Endodermal cell (in vitro differentiated cells): ENCODE data around the gene UBASH3B. TPM values are rescaled to one million over a fixed set of nuclear protein-coding genes. Genes with fewer than 3 reads are reported as not detected.

Experiments
- DNase-seq: peaks from one replicate; pipeline ENCODE4 v3.0.0-alpha.2; 2017
- H3K27ac ChIP-seq: 2 replicates; pipeline ENCODE4 v1.5.1; 2013; ENCODE audit warnings: mild to moderate bottlenecking, low read depth, low read length, moderate library complexity
- H3K27me3 ChIP-seq: 2 replicates; pipeline ENCODE4 v1.6.1; 2013; ENCODE audit warnings: mild to moderate bottlenecking, low read length, moderate library complexity; ENCODE audit not compliant: insufficient read depth, control insufficient read depth, poor library complexity, severe bottlenecking
- H3K36me3 ChIP-seq: 2 replicates; pipeline ENCODE4 v1.7.0; 2013; ENCODE audit warnings: mild to moderate bottlenecking, low read length, moderate library complexity; ENCODE audit not compliant: control insufficient read depth, insufficient read depth
- H3K4me1 ChIP-seq: one replicate; pipeline ENCODE4 v1.7.0; 2013; ENCODE audit warnings: low read length; ENCODE audit not compliant: control insufficient read depth, insufficient read depth
- H3K4me3 ChIP-seq: 2 replicates; pipeline ENCODE4 v1.5.1; 2013; ENCODE audit warnings: mild to moderate bottlenecking, low read length, moderate library complexity
- H3K9ac ChIP-seq: 2 replicates; pipeline ENCODE4 v1.6.1; 2013; ENCODE audit warnings: mild to moderate bottlenecking, low read length, moderate library complexity; ENCODE audit not compliant: poor library complexity, severe bottlenecking; ENCODE audit errors: extremely low read depth
- H3K9me3 ChIP-seq: 2 replicates; pipeline ENCODE4 v1.6.1; 2013; ENCODE audit warnings: mild to moderate bottlenecking, low read length, moderate library complexity; ENCODE audit not compliant: control insufficient read depth
- H3K27ac Mint-ChIP-seq: 2 replicates; pipeline ENCODE4 v1.8.0; 2020; ENCODE audit warnings: mixed read lengths
- H3K27me3 Mint-ChIP-seq: 2 replicates; pipeline ENCODE4 v1.8.0; 2021; ENCODE audit warnings: mild to moderate bottlenecking, mixed read lengths; ENCODE audit not compliant: insufficient read depth
- H3K36me3 Mint-ChIP-seq: 2 replicates; pipeline ENCODE4 v1.8.0; 2020; ENCODE audit warnings: low read depth, mixed read lengths
- H3K4me1 Mint-ChIP-seq: 2 replicates; pipeline ENCODE4 v1.8.0; 2020; ENCODE audit warnings: mixed read lengths
- H3K4me3 Mint-ChIP-seq: 2 replicates; pipeline ENCODE4 v1.8.0; 2020; ENCODE audit warnings: mild to moderate bottlenecking, moderate library complexity, mixed read lengths
- H3K9me3 Mint-ChIP-seq: 2 replicates; pipeline ENCODE4 v1.8.0; 2020; ENCODE audit warnings: mild to moderate bottlenecking, mixed read lengths
- WGBS, 2 experiments: methylation state at CpG; one replicate each; pipeline versions ENCODE4 v1.1.5 to v1.1.7; 2013; ENCODE audit warnings: missing lambda C conversion rate in 2 of 2, mixed read lengths in 1 of 2; ENCODE audit not compliant: insufficient coverage in 1 of 2, insufficient read length in 1 of 2; 5-methylcytosine and 5-hydroxymethylcytosine counted together
- total RNA-seq, 2 donors: library from RNA; stranded (reverse); fragmentation: NEBNext Ultra II Directional in 1 of 2; extraction: Animal tissue kit (Norgen Biotek cat#: 25700) in 1 of 2; gene quantifications; 2 replicates in 1 of 2; 3 replicates in 1 of 2; pipeline ENCODE4 v1.2.1, GENCODE V29; 2021
- TF ChIP-seq, protein P1 (sequence below): fragments of 200-600 bp; sonication (generic); conservative IDR thresholded peaks from 2 replicates; pipeline ENCODE4 v1.5.0; 2021; ENCODE audit warnings: antibody characterized with exemption, mild to moderate bottlenecking

UBASH3B gene
- total RNA-seq, 2 donors from 2014 or later, result 6.0 to 9.0 TPM

DNA sequence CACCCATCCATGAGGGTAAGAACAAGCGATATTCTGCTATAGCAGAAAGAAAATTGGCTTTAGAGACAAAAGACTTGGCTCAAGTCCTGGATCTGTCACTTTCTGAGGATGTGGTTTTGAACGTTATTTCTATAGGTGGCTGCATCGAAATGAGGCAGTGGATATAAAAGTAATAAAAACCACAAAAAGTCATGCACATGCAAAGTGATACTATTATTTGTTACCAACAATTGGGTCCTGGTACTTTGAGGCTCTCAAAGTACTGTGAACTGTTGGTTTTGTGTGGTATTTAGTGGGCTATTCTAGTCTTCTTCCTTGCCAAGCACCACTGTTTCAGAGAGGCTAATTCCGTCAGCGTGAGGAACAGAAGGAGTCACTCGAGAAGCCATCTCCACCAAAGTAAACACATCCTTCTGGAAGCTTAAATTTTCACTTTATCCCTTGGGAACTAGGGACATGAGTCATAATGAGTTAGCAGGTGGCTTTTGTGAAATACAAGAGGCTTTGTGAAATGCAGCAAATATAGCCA is 13.1 kb downstream of the UBASH3B start:
- 89 to 96% methylated on average over 1 to 6 of the region's 6 CpGs for WGBS, 2 experiments
- Histone ChIP-seq H3K9ac (no peak overlapping the region), H3K36me3 (peaks cover 6% of the 10 kb centered on the region), H3K9me3 (peaks cover 14% of the 10 kb centered on the region), H3K27me3 (peaks cover 42% of the 10 kb centered on the region), H3K27ac (no peak overlapping the region), H3K4me3 (no peak overlapping the region), H3K4me1 (no peaks in the 10 kb centered on the region)
- Mint-ChIP-seq H3K4me1 (peaks cover 2% of the 10 kb centered on the region), H3K27me3 (peaks cover 39% of the 10 kb centered on the region), H3K9me3 (peaks cover 6% of the 10 kb centered on the region), H3K4me3 (no peak overlapping the region), H3K27ac (no peak overlapping the region), H3K36me3 (peaks cover 4% of the 10 kb centered on the region)
- DNase-seq, result no peak
- TF ChIP-seq, protein P1, sequence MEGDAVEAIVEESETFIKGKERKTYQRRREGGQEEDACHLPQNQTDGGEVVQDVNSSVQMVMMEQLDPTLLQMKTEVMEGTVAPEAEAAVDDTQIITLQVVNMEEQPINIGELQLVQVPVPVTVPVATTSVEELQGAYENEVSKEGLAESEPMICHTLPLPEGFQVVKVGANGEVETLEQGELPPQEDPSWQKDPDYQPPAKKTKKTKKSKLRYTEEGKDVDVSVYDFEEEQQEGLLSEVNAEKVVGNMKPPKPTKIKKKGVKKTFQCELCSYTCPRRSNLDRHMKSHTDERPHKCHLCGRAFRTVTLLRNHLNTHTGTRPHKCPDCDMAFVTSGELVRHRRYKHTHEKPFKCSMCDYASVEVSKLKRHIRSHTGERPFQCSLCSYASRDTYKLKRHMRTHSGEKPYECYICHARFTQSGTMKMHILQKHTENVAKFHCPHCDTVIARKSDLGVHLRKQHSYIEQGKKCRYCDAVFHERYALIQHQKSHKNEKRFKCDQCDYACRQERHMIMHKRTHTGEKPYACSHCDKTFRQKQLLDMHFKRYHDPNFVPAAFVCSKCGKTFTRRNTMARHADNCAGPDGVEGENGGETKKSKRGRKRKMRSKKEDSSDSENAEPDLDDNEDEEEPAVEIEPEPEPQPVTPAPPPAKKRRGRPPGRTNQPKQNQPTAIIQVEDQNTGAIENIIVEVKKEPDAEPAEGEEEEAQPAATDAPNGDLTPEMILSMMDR, result no peak

DNA sequence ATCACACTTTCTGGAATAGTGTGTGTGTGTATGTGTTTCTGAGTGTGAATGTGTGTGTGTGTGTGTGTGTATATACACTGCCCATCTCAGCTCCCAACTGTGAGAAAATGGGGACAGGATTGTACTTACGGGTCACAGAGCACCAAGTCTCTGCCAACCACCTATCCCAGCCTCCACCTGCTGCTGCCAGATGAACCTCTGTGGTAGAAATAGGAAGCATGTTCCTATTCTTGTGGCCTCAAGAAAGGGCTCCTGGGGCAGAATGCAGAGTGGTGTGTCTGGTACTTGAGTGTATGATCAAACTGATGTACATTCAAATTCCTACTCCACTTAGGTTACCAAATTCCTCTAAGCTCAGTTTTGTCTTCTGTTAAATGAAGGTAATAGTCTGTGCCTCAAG is 14.6 kb downstream of the UBASH3B start:
- Histone ChIP-seq H3K36me3 (peaks cover 6% of the 10 kb centered on the region), H3K27ac (no peak overlapping the region), H3K27me3 (peaks cover 28% of the 10 kb centered on the region), H3K9ac (no peak overlapping the region), H3K4me3 (no peak overlapping the region), H3K4me1 (no peaks in the 10 kb centered on the region), H3K9me3 (peaks cover 14% of the 10 kb centered on the region)
- 100% methylated on average over 1 of the region's 1 CpG; no CpG with 5 or more reads in 1 of the 2 experiments for WGBS, 2 experiments
- Mint-ChIP-seq H3K27me3 (peaks cover 28% of the 10 kb centered on the region), H3K4me3 (no peak overlapping the region), H3K27ac (no peak overlapping the region), H3K9me3 (peaks cover 6% of the 10 kb centered on the region), H3K4me1 (peaks cover 2% of the 10 kb centered on the region), H3K36me3 (peaks cover 4% of the 10 kb centered on the region)
- TF ChIP-seq, protein P1, result no peak
- DNase-seq, result no peak

DNA sequence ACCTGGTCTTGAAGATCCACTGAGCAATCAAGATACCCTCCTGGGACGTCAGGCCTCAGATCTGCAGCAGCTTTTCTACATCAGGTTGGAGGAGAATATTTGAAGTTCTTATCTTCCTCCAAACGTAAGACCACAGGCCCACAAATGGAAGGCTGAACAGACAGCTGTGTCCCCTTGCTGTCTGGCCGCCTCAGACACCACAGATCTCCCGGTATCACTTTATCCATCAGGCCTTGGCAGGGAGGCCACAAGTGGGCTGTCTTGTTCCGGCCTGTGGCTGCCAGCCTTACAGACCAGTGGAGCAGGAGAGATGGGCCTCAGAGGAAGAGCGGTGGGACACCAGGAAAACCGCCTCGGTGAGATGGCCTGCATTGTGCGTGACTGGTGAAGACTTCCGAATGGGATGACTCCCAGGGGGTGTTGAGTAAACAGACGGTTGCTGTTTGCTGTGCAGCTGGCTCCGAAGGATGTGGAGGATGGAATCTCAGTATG is 15.9 kb downstream of the UBASH3B start:
- TF ChIP-seq, protein P1, result no peak
- Histone ChIP-seq H3K9me3 (peaks cover 14% of the 10 kb centered on the region), H3K9ac (no peak overlapping the region)

More for the DNA sequence above, 15.9 kb downstream of the UBASH3B start:
- peaks cover 21% of the 10 kb centered on the region for H3K27me3 Mint-ChIP-seq
- no peak for DNase-seq
- H3K27ac Mint-ChIP-seq, result no peak overlapping the region
- H3K27me3 ChIP-seq, result peaks cover 17% of the 10 kb centered on the region
- peaks cover 4% of the 10 kb centered on the region for H3K36me3 Mint-ChIP-seq
- H3K27ac ChIP-seq, result no peak overlapping the region
- 84% methylated on average over 10 to 12 of the region's 12 CpGs for WGBS, 2 experiments
- peaks cover 2% of the 10 kb centered on the region for H3K4me1 Mint-ChIP-seq
- no peaks in the 10 kb centered on the region for H3K4me1 ChIP-seq
- no peak overlapping the region for H3K4me3 Mint-ChIP-seq
- H3K4me3 ChIP-seq, result no peak overlapping the region
- H3K36me3 ChIP-seq, result peaks cover 6% of the 10 kb centered on the region
- peaks cover 6% of the 10 kb centered on the region for H3K9me3 Mint-ChIP-seq
